DMS114 treated with DMSO at 0.1 percent for 48 hours (cell line): ENCODE measurements around the gene BANP.
"Not testable (repeated sequence)": the region's sequence is repeated elsewhere in the genome, so short reads cannot be mapped to it uniquely, and the experiment has no call there.

Experiments
- DNase-seq: peaks from one replicate; lab custom pipeline; 2025; ENCODE audit not compliant: unreplicated experiment; lab: John Stamatoyannopoulos, UW

BANP gene

DNA sequence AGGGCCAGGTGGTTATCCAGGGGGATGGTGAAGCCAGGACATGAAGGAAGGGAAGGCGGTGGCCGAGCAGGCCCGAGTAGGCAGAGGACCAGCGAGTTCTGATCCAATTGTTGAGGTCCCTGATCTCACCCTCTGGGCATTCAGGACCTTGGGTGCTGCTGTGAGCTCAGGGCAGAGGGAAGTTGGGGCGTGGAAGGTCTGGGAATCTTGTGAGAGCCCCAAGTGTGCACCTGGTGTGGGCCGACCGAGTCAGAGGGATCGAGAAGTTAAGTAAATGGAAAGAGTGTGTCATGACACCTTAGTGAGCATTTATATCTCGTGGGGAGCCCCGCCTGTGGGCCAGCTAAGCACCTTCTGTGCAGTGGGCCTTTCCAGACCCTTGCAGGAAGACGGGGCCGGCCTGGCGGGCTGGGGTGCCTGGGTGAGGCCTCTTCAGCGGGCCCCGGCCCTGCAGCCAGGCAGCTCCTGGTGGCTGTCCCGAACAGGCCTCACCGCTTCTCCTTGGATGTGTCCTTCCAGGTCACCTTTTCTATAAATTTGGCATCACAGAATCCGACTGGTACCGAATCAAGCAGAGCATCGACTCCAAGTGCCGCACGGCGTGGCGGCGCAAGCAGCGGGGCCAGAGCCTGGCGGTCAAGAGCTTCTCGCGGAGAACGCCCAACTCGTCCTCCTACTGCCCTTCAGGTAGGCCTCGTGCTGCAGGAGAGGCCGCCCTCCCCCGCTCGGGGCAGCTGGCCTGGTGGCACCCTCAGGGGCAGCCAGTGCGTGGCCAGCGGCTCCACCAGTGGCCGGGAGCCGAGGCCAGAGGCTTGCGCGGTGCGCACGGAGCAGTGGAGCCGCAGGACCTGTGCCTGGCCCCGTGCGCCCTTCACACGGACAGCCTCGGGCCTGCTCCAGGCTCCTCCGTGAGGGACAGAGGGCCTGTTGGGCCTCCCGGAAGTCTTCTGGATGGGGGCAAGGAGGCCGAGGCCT is 76.0 kb downstream of the BANP start:
- no peak for DNase-seq

DNA sequence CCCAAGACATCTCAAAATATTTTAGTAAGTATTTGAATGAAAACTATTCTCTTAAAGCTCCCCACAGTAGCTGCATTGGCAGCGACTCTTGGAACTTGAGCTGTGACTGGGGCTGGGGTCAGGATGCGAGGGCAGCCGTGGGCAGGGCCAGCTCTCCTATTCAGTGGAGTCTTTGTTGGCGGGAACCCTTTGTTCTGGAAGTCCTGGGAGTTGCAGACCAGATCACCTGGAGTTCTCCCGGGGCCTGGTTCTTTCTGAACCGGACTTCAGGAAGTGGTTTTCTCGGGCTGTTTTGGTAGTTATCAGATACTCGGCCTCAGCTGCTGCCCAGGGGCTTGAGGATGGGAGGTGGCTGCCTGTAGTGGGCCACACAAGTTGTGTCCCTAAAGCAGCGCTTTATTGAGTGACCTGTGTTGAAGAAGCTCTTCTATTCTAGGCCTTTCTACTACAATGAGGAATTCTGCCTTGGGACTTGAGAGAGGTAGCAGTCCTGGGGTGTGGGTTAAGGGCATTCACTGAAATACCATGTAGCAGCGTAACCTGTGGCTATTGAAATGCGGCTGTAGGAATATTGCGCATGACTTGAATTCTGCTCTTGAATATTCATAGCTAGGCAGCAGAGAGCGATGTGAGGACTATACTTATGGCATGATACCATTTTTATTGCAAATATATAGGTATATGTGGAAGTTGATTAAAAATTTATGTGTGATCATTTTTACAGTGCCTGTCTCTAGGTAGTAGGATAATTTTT is 77.1 kb downstream of the BANP start:
- DNase-seq, result not testable (repeated sequence)

DNA sequence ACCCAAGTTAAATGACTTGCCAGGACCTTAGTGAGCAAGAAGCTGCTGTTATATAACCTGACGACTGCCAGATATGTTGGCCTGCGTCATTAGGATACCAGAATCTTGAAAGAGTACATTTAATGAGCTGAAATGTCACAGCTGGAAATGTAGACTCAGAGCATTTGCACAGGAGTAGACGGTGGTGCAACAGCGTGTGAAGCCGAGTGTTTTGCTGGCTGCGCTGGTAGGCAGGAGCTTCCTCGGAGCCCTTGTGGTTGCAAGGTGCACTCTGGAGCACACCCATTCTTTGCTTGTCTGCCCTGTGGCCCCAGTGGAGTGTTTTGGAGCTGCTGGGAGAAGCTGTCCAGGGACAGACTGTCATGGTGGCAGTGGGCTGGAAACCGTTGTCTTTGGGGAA is 79.3 kb downstream of the BANP start:
- no peak for DNase-seq

DNA sequence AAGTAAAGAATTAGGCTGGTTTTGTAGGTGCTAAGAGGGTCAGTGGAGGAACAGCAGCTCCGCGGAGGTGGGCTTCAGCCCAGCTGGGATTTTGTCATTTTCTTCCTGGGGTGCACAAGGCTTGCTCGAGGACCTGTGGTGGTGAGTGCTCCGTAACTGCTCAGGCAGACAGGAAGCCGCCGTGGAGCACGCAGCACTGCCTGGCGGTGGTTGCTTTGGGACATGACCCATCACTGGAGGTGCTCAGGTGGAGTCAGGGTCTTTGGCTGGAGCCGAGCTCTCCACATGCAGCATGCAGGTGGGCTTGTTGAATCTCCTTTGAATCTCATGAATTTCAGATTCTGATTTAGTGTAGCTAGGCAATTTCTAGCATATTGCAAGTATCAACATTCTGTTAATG is 79.7 kb downstream of the BANP start:
- DNase-seq, result not testable (repeated sequence)

DNA sequence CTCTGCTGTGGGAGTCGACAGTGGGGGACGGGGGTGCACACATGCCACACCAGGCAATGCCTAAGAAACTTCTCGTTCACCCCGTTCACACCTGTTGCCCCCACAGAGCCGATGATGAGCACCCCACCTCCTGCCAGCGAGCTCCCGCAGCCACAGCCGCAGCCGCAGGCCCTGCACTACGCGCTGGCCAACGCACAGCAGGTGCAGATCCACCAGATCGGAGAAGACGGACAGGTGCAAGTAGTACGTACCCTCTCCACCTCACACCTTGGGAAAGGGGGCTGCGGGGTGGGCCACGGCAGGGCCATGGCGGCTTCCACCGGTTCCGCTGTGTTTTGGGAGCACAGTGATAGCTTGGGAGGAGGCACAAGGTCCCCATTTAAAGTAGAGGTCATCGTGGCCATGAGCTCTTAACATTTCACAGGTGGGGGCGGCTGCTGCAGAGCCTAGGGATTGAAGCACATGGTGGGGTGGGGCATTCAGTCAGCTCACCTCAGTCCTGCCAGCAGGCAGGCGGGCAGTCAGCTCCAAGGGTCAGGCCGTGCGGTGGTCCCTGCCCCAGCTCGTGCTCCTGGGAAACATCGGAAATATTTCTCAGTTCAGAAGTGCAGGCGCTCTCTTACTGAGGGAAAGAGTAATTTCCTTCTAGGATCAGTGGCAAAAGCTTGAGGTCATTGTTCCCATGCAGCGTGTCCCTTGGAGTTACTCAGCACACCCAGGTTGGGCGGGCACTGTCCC is 81.9 kb downstream of the BANP start:
- not testable (repeated sequence) for DNase-seq

DNA sequence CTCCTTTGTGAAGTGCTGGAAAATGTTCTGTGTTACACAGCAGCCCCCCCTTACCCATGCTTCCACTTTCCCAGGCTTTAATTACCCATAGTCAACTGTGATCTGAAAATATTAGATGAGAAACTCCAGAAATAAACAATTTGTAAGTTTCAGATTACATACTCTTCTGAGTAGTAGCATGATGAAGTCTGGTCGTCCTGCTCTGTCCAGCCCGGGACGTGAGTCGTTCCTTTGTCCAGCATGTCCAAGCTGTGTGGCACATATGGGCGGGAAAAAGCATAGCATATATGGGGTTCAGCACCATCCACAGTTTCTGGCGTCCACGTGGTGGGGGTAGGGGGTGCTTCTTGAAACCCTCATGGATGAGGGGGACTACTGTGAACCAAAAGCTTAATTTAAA is 83.5 kb downstream of the BANP start:
- no peak for DNase-seq

DNA sequence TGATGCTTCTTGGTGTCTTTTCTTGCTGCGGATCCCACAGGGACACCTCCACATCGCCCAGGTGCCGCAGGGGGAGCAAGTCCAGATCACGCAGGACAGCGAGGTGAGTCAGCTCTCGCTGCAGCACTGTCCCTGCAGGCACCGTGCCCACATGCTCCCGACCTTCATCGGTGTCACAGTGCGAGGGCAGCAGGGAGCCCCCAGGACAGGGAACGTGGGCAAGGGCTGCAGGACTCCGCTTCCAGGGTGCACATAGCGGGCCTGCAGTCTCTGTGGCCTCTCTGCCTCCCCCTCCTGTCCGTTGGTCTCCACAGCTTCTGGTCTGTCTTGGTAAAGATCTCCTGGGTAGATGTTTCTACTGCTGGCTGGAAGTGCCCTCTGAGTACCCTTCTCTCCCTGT is 84.1 kb downstream of the BANP start:
- no peak for DNase-seq

DNA sequence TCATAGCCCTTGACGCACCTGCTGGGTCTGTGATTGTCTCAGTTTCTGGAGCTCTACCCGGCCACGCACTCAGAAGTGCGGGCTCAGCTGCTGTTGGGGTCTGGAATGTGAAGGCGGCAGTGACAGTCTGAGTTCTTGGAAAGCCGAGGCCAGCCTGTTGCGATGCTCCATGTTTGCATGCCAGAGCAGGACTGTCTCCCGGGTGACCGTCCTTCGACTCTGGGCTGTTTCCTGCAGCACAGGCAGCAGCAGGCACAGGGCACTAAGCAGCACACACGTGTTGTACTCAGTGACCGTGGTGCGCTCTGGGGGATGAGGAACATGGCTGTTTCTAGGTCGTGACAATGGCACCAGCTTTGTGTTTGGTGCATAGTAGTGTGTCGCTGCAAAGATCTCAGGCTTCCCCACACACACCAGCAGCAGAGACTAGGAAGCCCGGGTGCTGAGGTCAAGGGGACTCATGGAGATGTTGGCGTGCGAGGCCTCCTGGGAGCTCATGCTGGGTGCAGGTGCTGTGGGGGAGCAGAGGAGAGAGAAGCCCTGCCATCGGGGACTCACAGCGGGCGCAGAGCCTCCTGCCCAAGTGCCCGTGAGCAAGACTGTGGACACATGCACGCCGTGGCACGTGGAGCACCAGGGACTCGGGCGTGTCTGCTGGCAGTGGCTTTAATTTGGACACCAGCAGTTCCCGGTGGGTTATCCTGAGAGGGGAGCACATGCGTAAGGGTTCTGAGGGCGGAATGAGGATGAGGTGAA is 84.8 kb downstream of the BANP start:
- DNase-seq, result not testable (repeated sequence)

DNA sequence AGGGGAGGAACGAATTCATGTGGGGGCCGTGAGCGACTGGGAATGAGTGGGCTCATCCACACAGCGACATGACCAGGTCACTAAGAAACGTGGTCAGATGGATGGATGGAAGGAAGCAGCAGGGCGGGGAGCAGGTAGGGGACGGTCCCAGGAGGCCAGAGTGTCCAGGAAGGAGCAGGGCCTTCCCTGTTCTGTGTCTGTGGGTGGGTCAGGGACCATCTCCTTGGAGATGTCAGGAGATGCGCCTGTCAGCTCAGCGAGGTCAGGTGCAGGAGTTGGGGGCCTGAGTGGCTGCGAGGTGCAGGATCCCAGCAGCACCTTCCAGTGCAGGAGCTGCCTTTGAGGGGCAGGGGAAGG is 85.4 kb downstream of the BANP start:
- not testable (repeated sequence) for DNase-seq

DNA sequence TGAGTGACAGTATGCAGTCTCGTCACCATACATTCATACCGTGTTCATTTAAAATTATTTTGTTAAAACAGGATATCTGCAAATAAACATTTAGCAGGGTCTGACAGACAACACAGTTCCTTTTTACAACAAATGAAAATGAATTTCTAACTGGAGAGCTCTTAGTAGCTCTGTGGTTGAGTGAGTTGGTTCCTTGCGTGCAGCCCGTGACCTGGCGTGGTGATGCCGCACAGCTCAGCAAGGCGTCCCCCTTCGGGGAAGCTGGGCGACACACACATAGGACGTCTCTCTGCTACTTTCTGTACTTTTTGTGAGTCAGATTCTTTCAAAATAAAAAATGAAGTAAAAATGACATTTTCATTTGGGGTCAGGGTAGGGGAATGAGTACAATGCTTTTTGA is 86.1 kb downstream of the BANP start:
- DNase-seq, result not testable (repeated sequence)

DNA sequence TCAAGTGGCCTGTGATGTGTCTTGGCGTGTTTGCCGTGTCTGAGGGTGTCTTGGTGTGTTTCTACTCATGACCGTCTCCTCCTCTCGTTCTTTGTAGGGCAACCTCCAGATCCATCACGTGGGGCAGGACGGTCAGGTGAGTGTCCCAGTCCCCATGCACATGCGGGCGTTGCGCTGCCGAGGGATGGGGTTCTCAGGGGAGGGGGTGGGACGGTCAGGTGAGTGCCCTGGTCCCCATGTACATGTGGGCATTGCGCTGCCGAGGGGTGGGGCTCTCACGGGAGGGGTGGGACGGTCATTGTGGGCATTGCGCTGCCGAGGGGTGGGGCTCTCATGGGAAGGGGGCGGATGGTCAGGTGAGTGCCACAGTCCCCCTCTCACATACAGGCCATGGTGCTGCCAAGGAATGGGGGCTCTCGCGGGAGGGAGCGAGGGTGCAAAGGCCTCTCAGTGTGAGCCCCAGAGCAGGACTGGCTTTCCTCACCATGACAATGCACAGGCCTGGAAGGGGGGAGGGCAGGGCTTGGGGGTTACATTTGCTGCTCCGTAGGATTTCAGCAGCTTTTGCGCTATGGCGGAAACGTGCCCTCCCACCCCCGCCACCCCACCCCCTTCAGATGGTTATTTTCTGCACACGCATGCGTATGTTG is 86.8 kb downstream of the BANP start:
- DNase-seq, result not testable (repeated sequence)

DNA sequence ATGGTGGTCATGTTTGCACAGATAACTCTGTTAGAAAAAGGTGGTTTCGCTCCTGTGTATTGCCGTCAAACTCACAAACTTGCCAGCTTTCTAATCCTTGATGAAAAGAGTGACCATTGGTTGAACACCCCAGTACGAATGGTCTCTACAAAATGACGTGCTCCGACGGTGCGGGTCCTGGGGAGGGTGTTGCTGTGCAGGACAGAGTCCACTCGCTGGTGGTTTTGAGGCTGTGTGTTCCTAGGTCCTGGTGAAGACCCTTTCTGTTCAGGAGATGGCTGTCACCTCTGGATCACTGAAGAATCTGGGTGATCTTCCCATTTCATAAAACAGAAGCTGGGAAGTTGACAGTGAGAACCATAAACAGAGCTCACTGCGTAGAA is 87.3 kb downstream of the BANP start:
- not testable (repeated sequence) for DNase-seq

DNA sequence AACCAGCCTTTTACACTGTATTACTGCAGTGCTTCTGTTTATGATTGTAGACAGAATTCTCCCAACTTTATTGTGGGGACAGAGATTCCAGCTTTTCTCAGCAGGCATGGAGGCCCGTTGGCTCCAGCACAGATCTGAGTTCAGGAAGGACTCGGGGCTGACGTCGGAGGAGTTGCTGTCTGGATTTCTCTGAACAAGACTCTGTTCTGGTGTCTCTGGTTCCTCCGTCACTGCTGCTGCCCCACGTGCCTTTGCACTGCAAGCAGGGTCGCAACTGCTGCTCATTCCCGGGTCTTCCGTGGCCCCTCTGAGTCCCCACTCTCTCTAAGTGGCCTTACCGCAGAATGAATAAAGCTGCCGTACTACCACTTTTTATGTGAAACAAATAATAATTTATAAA is 88.4 kb downstream of the BANP start:
- DNase-seq, result no peak

DNA sequence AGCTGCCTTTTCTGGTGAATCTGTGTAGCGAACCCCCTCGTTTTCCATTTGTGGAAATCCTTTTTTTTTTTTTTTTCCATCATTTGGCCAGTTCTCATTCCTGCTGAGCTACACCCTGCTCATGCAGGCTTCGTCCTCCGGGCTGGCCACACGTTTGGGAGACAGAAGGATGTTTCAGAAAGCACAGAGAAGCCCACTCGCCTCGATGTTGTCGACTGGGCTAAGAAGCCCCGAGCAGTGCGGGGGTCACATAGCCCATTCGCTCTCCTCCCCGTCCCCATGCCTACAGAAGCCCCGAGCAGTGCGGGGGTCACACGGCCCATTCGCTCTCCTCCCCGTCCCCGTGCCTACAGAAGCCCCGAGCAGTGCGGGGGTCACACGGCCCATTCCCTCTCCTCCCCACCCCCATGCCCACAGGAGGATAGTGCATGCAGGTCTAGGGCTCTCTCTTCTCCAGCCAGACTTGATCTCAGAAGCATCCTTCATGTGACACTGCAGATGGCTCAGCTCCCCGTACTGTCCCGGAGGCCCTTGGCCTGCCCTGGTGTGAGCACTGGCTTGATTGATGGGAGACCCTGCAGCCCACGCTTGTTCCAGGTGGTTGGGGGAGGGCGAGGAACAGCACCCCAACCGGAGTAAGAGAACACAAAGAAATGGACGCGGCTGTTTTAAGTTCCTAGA is 89.1 kb downstream of the BANP start:
- not testable (repeated sequence) for DNase-seq

DNA sequence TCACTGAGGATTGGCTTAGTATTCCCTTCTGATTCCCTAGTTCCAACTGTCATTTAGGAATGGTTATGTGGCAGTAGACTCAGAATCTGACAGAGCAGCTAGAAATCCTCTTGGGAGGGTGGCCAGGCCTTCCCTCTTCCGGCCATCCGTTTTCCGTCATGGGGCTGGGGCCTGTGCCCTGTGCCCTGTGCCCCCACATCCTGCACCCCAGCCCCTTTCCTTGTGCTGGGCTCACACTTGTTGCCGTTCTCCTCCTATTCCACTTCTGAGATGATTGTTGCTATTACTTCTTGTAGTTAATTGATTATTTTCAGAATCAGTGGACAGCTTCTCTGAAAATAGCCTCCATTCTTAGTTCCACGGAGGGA is 89.6 kb downstream of the BANP start:
- not testable (repeated sequence) for DNase-seq

DNA sequence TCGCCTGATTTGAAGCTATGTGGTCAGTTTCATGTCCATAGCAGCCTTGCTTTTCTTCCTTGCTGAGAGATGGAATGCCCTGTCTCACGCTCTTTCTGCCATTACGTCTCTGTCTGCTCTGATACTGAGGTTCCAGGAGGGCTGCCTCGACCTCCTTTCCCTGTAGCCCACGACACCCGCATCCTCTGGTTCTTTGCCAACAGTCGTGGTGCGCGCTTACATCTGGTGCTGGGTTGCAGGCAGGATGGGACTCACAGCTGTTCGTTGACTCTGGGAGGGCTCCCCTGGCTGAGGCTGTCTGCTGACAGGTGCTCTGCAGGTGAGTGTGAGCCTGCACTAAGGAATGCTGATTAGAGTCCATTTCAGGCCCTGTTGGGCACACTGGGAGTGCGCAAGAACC is 90.3 kb downstream of the BANP start:
- not testable (repeated sequence) for DNase-seq

DNA sequence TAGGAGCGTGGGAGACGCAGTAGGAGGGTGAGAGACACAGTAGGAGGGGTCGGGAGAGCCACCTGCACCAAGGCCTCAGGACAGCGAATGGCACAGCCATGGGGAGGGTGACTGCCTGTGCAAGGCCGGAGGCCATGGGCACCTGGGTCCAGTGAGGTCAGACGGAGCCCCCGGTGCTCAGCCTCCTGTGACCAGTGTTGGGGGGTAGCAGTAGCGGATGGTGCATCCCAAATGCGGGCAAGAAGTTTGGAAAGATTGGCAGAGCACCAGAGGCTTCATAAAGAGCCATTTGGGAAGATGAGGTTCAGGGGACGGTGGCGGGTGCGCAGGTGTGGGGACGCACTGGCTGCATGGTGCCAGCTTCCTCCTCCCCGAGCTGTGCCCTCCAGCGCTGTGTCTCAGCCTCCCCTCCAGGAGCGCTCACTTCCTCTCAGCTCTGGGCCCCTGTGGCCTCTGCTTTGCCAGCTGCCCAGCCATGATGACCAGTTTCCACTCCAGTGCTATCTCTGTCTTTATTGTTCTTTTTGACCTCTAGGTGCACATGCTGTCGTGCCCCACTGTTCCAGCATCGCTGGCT is 90.8 kb downstream of the BANP start:
- not testable (repeated sequence) for DNase-seq

DNA sequence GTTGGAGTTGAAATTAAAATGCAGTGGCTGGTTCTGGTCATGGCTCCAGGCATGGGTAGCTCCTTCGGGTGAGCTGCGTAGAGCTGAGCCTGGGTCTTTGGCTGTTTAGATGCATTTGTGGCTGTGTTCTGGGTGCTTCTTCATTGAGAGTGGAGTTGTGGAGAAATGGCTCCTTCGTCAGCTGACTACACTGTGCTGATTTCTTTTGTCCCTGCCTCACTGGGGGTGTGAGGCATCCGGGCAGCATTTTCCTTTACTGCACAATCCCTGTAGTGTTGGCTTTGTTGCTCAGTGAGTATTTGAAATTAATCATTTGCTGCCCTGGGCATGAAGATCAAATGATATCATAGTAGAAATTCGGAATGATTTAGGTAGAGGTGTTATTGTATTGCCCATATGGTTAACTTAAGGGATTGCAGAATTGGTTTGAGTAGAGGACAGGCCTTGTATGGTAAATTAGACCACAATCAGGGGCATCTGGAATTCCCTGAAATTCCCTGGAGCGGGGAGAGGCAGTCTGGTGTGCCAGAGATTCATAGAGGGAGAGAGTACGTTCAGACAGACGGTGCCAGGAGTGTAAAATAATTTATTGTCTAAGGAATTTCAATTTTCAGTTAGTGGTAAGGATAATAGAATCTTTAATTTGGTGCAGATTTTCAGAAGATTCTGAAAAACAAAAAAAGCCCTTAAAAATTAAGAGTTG is 92.1 kb downstream of the BANP start:
- DNase-seq, result not testable (repeated sequence)

DNA sequence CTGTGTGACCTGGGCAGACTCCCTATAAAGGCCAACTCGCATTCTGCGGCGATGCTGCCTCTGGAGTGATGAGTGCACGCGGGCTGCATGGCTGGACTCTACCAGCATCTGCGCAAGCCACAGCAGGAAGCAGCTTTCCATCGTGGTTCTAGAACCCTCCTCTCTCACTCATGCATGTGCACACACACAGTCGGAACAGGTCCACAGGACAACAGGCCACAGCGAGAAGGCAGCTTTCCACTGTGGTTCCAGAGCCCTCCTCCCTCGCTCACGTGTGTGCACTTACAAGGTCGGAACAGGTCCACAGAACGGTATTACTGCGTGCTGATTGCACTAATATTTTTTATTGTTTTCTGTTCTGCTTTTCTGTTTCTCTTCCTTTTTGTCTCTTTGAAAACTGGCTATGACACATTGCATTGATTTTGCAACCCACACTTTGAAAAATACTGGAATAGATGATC is 92.9 kb downstream of the BANP start:
- not testable (repeated sequence) for DNase-seq
